Measurements from ENCODE around the gene UCKL1.
"Not testable (repeated sequence)": the region's sequence is repeated elsewhere in the genome, so short reads cannot be mapped to it uniquely, and the experiment has no call there.

The UCKL1 gene

DNA sequence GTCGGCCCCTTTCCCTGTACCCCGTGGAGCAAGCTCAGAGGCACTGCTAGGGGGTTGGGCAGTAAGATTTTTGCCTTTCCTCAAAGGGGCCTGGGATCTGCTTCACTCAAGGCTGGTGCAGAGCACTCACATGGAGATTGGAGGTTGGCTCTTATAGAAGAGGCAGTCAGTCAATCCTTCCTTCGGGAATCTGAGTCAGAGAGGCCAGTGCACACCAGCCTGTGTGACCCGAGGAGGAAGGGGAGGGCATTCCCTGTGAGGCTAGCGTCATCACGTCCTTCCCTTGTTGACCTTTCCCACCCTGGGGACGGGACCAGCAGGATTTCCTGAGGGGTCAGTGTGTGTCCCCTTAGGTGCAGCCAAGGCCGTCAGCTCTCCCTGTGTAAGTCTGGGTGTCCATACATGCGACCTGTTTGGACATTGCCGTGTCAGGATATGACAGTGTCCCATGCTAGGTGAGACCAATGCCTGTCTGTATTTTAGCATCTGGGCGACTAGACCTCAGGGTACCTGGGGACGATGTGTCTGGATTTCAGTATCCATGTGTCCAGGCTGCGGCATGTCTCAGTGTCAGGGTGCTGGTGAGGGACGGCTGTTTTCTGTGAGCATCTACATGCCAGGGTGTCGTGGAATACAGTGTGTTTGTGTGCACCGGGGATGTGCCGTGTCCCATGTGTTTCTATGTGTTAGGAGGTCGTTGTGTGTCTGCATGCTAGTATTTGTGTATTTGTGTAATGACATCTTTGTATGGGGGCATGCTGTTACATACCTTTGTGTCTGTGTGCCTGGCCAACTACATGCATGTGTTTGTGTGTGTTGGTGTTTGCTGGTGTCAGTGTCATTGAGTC lies 16.3 kb upstream of the UCKL1 start:
- DNase-seq (ENCODE audit: low spot score) = peak; percentile 2

- DNase-seq (ENCODE audit: low spot score) = not testable (repeated sequence)
Measured at GRCh38 chr20:63971960-63972311, 15.7 kb upstream of the UCKL1 start.

DNA sequence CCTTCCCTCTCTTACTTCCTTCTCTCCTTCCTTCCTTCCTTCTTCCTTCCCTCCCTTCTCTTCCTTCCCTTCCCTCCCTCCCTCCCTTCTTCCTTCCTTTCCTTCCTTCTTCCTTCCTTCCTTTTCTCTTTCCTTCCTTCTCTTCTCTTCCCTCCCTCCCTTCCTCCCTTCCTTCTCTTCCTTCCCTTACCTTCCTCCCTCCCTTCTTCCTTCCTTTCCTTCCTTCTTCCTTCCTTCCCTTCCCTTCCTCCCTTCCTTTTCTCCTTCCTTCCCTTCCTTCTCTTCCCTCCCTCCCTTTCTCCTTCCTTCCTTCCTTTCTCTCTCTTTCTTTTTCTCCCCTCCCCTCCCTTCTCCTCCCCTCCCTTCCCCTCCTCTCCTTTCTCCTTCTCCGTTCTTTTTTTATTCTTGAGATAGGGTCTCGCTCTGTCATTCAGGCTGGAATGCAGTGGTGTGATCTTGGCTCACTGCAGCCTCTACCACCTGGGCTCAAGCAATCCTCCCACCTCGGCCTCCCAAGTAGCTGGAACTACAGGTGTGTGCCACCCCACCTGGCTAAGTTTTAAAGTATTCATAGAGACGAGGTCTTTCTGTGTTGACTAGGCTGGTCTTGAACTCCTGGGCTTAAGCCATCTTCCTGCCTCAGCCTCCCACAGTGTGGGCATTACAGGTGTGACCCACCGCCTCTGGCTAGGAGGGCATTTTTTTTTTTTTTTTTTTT lies 14.7 kb upstream of the UCKL1 start:
- no peak for DNase-seq (ENCODE audit: low spot score)

- peak; percentile 57 for DNase-seq (ENCODE audit: low spot score)
Measured at GRCh38 chr20:63969838-63970713, 13.9 kb upstream of the UCKL1 start, which contains the start of gene ZNF512B. ZNF512B (minus strand) TSS chr20:63969930; CDS start chr20:63967950, 1,980 bp downstream.

DNA sequence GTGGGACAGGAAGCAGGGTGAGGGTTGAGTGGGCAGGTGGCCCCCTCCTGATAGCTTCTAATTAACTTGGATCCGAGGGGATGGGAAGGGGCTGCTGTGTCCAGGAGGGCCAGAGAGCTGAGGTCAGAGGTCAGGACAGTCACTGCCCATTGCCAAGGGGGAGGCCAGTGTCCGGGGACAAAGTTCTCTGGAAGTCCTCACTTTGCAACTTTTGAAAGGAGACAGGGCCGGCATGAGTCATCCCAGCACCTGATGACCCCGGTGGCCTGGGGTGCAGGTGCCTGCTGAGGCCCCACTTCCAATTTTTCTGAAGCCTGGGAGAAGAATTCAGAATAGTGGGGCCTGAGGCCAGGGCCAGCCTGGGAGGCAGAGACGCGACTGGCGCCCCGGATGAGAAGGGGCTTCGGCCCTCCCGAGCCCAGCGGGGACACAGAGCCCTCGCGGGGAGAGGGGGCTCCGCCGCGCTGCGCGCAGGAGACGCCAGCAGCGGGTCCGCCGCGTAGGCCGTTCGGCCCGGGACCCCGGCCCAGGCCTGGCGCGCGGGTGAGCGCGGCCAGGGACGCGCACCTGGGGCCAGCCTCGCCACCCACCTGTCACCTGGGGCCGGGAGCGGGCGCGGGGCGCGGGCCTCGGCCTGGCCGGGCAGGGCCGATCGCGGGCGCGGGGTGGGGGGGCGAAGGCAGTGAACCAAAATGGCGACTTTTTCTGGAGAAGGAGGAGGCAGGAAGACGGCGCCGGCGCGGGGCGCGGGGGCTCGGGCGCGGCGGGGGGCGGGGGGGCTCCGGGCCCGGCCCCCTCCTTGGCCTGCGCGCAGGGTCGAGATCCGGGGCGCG lies 12.9 kb upstream of the UCKL1 start:
- no peak for DNase-seq (ENCODE audit: low spot score)

DNA sequence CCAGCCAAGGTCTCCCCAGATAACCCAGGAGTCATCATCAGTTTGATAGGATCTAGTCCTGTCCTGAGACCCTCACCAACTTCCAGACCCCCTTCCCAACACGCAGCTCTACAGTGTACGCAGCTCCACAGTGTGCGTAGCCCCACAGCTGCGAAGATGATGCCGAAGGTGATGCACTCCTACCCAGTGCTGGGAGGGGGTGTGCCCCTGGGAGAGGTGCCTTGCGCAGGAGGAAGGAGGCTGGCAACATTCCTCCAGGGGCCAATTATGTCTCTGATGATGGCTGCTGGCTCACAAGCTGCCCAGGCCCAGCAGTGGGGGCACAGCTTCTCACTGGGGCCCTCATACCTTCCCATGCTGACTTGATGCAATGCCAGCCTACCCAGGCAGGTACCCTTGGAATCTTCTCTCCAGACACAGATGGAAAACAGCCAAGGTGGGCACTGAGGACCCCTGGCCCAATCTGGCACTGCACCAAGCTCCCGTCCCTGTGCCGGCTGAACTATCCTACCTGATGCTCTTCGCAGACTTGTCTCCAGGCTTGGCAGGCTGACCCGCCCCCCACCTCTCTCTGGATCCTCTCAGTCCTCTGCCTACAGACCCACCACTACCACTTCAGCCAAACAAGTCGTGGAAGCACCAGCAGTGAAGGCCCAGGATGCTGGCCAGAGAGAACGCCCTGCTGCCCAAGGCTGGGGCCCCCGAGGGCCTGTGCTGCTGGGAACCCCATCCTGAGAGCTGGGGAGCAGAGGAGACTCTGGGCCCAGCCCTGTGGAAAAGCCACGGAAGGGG lies 12.1 kb upstream of the UCKL1 start:
- no peak for DNase-seq (ENCODE audit: low spot score)

- DNase-seq (ENCODE audit: low spot score) = no peak
Measured at GRCh38 chr20:63967330-63968135, 11.3 kb upstream of the UCKL1 start.

- DNase-seq (ENCODE audit: low spot score) = no peak
Measured at GRCh38 chr20:63966944-63967322, 10.7 kb upstream of the UCKL1 start.

GRCh38 chr20:63966172-63966943 lies 10.1 kb upstream of the UCKL1 start:
- DNase-seq (ENCODE audit: low spot score) = no peak

DNA sequence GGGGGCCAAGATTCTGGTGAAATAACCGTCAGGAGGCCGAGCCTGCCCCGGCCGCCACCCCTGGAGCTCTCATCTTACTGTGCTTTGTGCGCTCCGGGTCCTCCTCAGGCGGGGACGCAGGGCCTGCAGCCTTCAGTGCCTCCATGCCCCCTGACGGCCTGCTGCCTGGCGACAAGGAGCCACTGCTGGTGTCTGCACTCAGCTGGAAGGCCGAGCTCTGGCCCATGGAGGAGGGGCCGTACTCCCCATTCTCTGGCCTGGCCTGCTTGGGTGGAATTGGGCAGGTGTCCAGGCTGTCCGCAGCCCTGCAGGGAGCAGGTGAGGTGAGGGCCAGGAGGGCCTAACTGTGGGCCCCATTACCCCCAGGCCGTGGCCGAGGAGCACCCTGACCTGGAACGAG lies 8.2 kb upstream of the UCKL1 start:
- DNase-seq (ENCODE audit: low spot score) = no peak

DNA sequence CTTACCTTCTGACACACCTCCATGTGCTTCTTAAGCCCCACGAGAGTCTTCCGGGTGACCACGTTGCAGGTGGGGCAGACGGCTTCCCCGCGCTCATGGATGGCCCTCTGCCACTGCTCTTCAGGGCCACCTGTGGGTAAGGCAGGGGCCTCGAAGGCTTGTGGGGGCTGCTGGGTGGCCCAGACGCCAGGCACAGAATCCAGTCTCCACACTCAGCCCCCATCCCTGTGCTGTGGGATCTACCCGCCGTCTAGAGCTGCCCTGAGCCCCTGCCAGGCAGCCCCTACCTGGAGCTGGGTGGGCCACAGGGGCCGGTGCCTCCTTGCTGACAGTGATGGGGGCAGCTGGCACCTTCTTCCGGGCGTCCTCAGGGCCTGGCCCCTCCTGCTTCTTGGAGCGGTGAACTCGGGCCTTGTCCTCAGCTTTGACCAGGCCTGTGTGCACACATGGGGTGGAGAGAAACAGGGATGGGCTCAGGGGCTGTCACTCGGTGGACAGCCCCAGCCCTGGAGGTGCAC lies 7.6 kb upstream of the UCKL1 start:
- DNase-seq (ENCODE audit: low spot score) = no peak

- no peak for DNase-seq (ENCODE audit: low spot score)
Measured at GRCh38 chr20:63963348-63963741, 7.1 kb upstream of the UCKL1 start.

DNA sequence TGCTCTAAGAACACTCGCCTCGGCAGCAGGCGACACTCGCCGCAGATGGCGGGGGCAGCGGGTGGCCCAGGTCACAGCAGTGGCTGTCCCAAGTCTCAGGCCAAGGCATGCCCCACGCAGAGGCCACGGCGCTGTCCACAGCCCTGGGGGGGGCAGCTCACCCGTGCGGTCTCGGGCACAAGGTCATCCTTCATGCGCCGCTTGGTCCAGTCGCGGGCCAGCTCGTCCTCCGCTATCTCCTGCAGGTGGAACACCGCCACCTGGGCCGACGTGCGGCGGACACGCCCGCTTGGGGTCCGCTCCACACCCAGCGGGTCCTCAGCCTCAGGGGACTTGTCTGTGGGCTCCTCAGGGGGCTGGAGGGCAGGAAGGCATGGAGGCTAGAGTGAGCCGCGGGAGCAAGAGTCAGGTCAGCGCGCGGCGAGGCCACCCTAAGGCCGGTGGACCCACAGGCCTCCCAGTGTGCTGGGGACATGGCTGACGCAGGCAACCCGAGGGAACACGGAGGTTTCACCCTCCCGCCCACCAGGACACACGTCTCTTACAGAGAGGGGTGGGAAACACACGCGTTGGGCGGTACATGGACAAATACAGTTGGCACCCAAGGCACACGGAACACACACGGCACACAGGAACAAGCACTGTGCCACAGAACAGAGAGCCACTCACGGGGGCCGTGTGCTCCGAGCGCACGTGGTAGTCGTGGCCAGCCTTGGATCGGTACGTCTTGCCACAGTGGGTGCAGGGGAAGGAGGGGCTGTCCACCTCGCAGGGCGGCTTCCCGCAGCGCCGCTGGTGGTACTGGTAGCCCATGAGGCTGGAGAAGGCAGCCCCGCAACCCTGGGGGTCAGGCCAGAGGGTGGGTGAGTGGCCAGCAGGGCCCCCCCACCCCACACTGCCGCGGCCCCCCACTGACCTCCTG lies 6.5 kb upstream of the UCKL1 start:
- DNase-seq (ENCODE audit: low spot score) = no peak

- no peak for DNase-seq (ENCODE audit: low spot score)
Measured at GRCh38 chr20:63961664-63962425, 5.6 kb upstream of the UCKL1 start.

DNA sequence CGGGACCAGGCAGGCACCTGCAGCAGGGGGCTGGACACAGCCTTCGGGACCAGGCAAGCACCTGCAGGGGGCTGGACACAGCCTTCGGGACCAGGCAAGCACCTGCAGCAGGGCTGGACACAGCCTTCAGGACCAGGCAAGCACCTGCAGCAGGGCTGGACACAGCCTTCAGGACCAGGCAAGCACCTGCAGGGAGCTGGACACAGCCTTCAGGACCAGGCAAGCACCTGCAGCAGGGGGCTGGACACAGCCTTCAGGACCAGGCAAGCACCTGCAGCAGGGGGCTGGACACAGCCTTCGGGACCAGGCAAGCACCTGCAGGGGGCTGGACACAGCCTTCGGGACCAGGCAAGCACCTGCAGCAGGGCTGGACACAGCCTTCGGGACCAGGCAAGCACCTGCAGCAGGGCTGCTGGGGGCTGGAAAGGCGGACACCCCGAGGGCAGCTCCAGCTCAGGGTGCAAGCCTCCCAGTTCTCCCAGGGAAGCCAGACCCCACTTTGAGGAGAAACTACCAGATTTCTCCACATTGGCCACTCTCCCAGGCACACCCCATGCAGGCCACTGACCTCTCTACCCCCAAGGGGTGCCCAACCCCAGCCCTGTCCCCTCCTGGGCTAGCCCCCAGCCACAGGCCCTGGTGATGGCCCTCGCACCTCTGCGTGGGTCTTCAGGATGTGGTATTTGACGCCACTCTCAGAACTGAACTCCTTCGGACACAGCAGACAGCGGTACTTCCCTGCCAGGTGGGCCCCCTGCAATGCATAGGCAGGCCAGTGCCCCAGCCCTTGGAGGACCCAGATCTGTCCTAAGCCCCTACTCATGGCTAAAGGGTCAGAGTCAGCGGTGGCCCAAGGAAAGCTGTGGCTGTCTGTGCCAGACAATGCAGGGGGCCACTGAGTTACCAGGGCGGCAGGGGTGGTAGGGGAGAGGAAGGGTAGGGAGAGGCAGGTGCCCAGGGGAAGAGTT lies 4.7 kb upstream of the UCKL1 start:
- not testable (repeated sequence) for DNase-seq (ENCODE audit: low spot score)

DNA sequence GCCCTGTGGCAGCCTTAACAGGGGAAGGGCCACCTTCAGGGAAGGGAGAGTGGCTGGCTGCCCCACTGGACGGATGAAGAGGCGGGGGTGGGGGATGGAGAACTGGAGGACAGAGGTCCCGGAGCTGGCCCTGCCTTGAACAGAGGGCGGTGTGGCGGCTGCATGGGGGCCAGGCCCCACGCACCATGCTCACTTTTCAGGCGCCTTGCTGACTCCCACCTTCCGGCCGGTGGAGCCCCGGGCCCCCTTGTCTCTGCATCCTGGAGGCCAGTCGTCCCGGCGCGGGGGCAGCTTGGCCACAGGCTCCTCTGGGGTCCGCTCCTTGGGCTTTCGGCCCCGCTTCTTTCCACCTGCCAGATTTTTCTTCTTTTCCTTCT lies 3.5 kb upstream of the UCKL1 start:
- DNase-seq (ENCODE audit: low spot score) = no peak
